Measurements from ENCODE around the gene KIAA1671.

DNA sequence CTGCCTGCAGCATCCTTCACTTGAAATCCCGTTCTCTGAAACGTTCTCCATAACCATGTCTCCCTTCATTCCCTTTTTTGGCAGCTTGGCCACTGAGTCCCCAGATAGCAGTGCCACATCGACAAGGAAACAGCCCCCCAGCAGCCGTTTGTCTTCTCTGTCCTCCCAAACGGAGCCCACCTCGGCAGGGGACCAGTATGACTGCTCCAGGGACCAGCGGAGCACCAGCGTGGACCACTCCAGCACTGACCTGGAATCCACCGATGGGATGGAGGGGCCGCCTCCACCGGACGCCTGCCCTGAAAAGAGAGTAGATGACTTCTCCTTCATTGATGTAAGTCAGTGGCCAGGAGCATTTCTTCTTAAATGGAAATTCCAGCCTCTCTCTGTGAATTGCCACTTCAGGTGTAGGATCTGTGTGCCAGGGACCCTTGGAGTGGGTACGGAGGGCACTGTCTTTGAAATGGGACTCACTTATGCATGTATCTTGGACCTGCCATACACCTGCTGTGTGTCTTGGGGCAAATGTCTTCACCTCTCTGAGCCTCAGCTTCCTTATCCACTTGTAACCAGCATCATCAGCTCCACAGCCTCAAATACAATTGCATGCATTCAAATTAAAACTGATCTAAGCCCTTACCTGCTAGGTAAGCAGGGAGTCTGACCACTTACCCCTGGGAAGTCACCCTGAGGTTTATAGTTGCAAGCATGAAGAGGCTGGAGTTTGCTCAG lies 221.8 kb downstream of the KIAA1671 start:
- TF ChIP-seq EP300 (IDR thresholded peaks at IDR 0.05) (no peak), CTCF (IDR thresholded peaks at IDR 0.05) (no peak), POLR2A (IDR thresholded peaks at IDR 0.05) (no peak)
